Measurements from ENCODE around the gene CSNK1E.

GRCh38 chr22:38271101-38271500, 46.1 kb downstream of the CSNK1E start:
- TF ChIP-seq POLR2AphosphoS5 (IDR thresholded peaks at IDR 0.05; ENCODE audit: low read depth): no peak
- no peak for TF ChIP-seq CTCF (IDR thresholded peaks at IDR 0.05; ENCODE audit: insufficient read depth, low read length)

All from HL-60 (cell line).